Left colon (tissue), 2 donors: ENCODE data around the gene PIAS2. TPM values are rescaled to one million over a fixed set of nuclear protein-coding genes. Genes with fewer than 3 reads are reported as not detected.
"Not testable (repeated sequence)": the region's sequence is repeated elsewhere in the genome, so short reads cannot be mapped to it uniquely, and the experiment has no call there.

ENCODE experiments used
- ATAC-seq: fragments of 200-7000 bp; cut with Tn5 transposase; one replicate; pipeline ENCODE4 v1.9.1; 2020; ENCODE audit warnings: mild to moderate bottlenecking, moderate library complexity
- DNase-seq, 2 donors: peaks; one replicate each; pipeline ENCODE4 v3.0.0-alpha.2; 2020
- intact Hi-C, 2 donors: fragments of 100-400 bp; cut with DNase I in 1 of 2; cut with micrococcal nuclease in 1 of 2; formaldehyde crosslinking; loops; one replicate each; pipeline versions ENCODE4 v1.11.2 to v1.14.0; 2022; cut with DNase I, micrococcal nuclease
- total RNA-seq, 2 donors: library from RNA; stranded (reverse); fragmentation: NEBNext Ultra II Directional; extraction: Animal tissue kit (Norgen Biotek cat#: 25700); gene quantifications; one replicate each; pipeline ENCODE4 v1.2.1, GENCODE V29; 2021
- donor health status: DM: no; HTN: no; CAD: no.
- donor health status: DM: yes; HTN: yes; CAD: no.

PIAS2 gene
- total RNA-seq, 2 donors from 2014 or later, result 33.0 to 33.1 TPM

DNA sequence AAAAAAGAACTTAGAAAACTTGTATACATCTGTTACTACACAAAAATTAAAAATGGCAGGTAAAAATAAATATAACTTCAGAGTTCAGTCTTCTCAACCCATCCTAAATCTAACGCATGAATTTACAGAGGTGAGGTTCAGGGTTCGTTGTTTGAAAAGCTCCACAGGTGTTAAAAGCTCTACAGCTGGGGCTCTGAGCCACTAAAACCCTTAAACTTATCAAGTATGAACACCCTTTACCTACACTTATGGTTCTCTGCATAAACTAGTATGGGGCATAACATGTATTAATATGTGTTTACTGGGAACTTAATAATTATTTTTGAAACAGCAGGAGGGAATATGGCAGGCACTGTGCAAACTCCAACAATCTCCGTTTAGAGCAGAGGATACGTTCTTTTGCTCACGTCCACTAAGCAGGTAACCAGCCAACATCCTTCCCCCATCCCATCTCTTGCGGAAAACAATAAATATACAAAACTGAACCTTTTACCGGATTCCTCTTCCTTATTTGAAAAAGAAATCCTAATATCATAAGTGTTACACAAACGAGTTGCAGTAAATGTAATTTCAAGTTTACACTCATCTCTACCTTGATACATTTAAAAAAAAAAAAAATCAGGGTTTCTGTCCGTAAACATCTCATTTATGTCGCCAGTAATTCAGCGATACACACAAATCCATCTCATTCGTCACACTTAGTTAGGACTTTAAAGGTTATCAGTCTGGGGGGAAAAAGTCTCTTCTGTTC lies 1.3 kb downstream of the PIAS2 start:
- ATAC-seq, result no peak
- DNase-seq, result no peak
- intact Hi-C loops, result no loop called here

DNA sequence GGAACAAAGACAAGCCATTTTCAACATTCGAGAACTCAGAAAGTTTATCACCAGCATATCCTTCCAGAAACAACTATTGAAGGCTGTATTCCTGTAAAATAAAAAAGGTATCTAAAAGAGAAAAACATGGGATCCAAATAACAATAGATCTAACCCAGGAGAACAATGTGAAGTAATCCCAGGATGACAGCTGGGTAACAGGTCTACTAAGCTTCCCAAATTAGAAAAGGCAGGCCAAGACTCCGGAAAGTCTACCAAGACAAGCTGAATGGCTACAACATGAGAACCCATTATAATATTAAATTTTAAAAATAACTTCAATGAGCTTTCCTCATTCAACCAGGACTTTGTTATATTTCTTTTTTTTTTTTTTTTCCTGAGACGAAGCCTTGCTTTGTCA lies 6.5 kb downstream of the PIAS2 start:
- DNase-seq (no peak), ATAC-seq (no peak)
- intact Hi-C loops, result no loop called here

DNA sequence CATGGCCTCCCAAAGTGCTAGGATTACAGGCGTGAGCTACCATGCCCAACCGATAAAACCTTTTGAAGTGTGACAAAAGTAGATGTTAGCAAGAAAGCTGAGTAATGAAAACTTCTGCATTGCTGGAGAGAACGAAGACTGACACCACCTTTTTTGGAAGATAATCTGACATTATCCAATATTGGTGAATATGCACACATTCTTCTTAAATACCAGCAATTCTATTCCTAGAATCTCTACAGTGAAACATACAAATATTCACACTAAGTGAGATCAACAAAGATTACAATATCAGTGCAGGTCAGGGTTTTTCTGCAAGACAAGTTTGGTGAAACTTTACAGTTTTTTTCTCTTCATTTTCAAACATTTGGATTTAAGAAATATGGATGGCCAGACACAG lies 7.8 kb downstream of the PIAS2 start:
- DNase-seq (no peak), ATAC-seq (no peak)
- intact Hi-C loops, result no loop called here

DNA sequence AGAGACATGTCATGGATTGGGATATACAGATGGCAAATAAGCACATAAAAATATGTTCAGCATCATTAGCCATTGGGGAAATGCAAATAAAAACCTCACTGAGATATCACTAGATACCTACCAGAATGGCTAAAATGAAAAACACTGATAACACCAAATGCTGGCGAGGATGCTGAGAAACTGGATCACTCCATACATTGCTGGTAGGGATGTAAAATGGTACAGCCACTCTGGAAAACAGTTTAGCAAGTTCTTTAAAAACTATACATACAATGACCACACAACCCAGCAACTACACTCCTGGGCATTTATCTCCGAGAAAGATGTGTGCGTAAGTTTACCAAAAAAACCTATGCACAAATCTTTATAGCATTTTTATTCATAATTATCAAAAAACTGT lies 13.9 kb downstream of the PIAS2 start:
- DNase-seq (no peak), ATAC-seq (no peak)
- intact Hi-C loops, result no loop called here

DNA sequence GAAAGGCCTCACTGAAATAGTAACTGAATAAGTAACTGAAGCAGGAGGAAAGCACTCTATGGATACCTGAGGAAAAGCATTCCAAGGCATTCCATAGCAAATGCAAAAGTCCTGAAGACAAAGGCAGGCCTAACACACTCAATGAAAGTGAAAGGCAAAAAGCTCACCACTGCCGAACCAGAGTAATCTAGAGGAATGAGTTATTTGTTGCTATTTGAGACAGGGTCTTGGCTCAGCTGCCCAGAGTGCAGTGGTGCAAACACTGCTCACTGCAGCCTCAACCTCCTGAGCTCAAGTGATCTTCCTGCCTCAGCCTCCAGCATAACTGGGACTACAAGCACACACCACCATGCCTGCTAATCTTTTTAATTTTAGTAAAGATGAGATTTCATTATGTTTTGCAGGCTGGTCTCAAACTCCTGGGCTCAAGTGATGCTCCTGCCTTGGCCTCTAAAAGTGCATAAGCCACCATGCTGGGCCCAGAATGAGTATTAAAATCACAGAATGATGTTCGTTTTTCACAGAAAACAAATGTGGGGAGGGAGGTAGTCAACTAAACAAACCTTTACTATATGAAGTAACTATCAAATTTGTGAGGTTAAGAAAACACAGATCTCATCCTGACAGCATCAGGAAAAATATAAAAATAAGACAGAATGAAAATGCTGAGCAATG lies 17.9 kb downstream of the PIAS2 start:
- ATAC-seq, result no peak
- no peak for DNase-seq
- intact Hi-C loops, result no loop called here

DNA sequence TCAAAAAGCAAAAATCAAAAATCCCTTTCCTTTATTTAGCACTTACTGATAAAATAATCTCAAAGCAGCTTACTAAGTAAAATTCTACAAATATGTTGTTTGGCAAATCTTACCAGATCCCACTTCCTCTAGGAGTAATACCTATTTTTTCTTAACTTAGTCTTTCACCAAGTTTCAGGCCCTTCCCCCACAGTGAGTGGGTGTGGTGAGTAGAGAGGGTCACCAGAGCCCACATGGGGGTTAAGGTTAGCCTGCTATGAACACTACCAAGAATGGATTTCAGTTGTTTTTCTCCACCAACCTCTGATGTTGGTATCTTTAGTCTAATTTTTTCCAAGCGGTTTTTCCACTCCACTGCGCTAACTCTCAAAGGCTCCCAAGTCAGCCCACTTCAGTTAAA lies 23.2 kb downstream of the PIAS2 start:
- no peak for DNase-seq
- ATAC-seq, result no peak
- intact Hi-C loops, result no loop called here

DNA sequence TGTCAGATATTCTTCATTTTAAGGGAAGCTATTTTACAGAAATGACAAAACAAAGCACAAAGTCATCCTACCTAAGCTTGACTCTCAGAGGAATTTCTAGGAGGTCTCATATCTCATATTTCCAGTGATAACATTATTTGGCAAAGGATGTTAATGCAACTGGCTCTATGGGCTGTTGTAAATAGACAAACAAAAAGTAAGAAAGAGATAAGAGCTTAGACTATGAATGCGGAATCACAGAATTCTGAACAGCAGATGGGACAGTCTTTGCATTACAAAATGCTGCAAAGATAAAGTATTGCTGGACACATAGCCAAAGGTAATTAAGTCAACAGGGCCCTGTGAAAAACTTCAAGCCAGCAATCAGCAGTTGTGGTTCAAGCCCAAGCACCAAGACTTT lies 23.9 kb downstream of the PIAS2 start:
- DNase-seq (no peak), ATAC-seq (no peak)
- intact Hi-C loops, result no loop called here

DNA sequence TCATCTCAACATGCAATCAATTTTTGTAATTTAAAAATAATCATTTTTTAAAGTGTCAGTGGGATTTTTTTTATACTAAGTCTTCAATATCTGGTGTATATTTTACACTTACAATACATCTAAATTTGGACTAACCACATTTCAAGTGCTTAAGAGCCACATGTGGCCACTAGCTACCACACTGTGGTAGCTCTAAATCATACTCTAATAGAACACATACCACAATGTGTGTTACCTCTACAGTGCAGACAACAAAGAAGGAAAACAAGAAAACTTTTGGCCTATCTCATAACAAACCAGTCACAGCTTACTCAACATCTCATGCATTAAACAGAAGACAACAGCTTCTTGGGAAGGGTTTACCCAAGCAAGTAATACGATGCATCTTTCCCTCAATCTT lies 24.5 kb downstream of the PIAS2 start:
- DNase-seq, result no peak
- ATAC-seq, result no peak
- intact Hi-C loops, result no loop called here

DNA sequence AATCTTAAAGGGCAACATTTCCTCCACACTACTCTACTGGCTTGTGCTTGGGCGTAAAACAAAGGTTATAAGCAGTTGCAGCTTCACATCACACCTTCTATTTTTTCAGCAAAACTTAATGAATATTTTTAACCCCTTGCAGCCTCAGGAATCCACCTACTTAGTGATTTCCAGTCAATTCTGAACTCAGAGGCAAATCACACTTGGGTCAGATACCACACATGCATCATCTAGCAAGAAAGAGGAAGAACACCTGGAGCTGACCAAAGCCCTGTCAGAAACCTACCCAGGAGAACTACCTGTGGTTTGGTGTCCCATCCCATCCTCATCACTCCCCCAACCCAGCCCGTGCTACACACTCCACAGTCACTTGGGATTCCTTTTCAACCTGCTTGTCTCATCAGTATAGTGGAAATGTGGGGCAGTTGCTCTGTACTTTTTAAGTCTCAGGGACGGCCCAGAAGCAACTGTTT lies 25.5 kb downstream of the PIAS2 start:
- DNase-seq, result no peak
- intact Hi-C loops, result no loop called here
- no peak for ATAC-seq

DNA sequence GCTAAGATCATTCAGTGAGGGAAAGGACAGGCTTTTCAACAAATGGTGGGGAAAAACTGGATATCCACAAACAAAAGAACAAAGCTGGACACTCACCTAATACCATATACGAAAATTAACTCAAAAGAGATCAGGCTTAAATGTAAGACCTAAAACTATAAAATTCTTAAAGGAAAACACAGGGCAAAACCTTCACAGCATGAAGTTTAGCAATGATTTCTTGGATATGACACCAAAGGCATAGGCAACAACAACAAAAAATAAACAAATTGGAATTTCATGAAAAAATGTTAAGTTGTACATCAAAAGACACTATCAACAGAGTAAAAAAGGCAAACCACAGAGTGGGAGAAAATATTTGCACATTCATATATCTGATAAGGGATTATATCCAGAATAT lies 28.3 kb downstream of the PIAS2 start:
- no peak for ATAC-seq
- no peak for DNase-seq
- intact Hi-C loops, result no loop called here

DNA sequence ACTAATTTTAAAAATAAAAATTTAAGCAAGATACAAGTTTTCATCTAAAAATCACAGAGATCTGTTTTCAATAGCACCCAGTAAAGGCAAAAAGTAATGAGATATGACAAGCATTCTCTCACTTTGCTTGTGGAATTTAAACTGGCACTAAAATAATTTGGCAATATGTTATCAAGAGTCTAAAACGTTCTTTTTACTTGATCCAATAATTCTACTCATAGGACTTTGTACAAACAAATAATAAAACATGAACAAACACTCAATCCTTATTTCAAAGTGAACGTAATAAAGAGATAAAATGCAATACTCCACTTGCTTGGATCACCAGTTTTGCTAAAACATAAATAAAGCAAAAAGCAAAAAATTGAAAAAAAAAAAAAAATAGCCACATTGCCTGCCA lies 30.4 kb downstream of the PIAS2 start:
- intact Hi-C loops, result no loop called here
- peak; percentile 74 for ATAC-seq
- DNase-seq, result no peak

DNA sequence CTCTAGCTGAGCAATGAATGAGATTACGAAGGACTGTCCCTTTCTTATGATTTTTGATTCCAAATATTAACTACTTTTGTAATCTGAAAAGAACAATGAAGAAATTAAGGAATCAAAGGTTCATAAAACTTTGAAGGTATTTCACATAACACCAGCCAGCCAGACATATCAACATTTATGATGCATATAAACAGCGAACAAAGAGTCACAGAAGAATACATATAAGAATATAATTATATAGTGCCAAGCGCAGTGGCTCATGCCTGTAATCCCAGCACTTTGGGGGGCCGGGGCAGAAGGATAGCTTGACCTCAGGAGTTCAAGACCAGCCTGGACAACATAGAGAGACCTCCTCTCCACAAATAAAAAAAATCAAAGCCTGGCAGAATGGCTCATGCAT lies 34.1 kb downstream of the PIAS2 start:
- peak; percentile 79 for ATAC-seq
- DNase-seq, result no peak
- intact Hi-C loops, result no loop called here

DNA sequence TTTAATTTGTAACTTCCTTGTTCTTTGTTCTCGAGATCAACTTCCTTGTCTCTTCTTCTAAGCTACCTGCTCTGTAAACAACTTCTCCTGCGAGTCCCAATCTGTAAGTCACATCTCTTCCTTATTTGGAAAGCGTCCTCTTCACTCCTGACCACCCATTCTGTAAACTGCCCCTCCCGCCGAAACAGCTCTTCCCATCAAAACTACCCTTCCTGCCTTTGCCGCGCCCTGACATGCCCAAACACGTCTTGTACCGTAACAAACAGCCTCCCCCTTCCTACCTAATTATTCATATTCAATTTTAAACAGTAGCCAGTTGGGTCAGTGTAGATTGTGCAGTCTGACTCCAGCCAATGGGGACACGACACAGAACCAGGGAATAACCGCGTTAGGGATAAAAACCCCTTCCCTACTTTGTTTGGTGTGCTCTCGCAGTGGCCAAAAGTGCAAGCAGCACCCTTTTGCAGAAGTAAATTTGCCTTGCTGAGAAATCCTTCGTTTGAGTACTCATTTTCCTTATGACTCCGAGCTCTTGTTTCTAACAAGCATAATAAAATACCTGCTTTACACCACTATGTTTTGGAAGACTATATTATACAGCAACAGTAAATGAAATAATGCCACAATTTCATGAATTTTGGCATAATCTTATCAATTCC lies 39.8 kb downstream of the PIAS2 start:
- intact Hi-C loops, result no loop called here
- ATAC-seq, result peak; percentile 89
- DNase-seq, result peak; percentile 45 to 65

DNA sequence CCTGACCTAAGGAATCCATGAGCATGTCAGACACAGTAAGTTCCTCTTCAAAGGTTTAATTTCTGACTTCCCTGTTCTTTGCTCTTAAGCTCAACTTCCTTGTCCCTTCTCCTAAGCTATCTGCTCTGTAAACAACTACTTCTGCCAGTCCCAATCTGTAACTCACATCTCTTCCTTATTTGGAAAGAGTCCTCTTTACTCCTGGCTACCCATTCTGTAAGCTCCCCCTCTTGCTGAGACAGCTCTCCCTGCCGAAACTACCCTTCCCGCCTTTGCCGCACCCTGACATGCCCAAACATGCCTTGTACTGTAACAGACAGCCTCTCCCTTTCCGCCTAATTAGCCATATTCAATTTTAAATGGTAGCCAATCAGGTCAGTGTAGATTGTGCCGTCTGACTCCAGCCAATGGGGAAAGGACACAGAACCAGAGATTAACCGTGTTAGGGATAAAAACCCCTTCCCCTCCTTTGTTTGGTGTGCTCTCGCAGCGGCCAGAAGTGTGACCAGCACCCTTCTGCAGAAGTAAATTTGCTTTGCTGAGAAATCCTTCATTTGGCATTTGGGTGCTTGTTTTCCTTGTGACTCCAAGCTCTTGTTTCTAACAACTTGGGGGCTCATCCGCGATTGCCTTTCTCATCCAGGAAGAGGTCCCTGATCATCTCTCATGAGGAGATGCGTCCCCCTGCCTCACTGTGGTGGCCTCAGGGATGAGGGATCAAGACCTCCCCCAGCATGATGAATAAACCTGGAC lies 49.0 kb downstream of the PIAS2 start:
- intact Hi-C loops, result no loop called here
- DNase-seq (no peak), ATAC-seq (peak; percentile 69)

DNA sequence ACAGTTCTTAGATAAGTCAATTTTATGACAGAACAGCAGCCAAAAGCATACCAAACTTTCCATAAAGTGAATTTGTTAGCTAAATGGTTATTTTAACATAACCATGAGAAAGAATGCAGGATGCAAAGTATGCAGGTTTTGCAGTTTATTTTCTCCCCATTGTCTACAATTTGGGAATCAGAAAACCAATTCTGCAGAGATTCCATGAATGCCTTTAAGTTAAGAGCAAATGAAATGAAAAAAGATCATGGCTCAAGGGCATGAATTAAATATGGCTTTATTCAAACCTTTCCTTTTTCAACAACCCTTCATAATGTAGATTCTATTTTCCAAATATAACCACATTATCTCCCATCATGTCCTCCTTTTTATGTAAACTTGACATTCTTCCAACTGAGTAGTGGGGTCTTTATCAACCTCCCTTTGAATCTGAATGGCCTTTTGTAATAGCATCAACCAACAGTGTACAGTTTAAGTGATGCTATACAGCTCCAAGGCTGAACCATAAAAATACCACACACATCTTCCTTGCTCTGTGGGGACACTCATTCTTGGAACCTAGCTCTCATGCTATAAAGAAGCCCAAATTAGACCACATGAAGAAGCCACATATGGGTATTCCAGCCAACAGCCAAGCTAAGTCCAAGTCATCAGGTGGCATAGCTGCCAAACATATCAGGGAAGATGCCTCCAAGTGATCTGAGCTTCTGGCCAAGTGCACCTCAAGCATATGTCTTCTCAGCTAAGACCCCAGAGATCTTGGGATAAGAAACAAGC lies 49.8 kb downstream of the PIAS2 start:
- DNase-seq, result no peak
- ATAC-seq, result peak; percentile 4
- intact Hi-C loops, result no loop called here

DNA sequence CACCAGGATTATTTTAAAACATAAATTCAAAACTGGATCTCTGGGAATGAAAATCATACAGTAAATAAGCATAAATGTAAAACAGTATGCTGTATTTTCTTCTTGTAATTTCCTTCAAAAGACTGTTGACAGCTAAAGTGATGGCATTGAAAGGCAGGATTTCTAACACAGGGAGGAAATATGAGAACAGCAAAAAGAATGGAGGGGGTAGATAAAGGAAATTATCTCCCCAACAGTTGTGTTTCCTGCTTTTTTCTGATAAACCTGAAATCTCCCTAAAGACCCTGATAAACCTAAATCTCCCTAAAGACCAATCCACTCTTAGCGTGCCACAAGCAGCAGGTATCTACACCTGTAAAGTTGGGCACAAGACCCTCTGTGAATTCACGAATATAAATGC lies 50.8 kb downstream of the PIAS2 start:
- DNase-seq (no peak), ATAC-seq (no peak)
- intact Hi-C loops, result no loop called here

DNA sequence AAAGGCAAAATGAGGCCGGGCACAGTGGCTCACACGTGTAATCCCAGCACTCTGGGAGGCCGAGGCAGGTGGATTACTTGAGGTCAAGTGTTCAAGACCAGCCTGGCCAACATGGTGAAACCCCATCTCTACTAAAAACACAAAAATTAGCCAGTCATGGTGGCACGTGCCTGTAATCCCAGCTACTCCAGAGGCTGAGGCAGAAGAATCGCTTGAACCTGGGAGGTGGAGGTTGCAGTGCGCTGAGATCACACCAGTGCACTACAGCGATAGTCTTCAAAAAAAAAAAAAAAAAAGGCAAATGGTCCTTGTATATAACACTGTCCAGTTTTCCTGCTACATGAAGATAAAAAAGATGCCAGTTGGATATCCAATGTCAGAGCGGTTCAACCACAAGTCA lies 52.1 kb downstream of the PIAS2 start:
- intact Hi-C loops, DNase-seq, ATAC-seq: not testable (repeated sequence)

DNA sequence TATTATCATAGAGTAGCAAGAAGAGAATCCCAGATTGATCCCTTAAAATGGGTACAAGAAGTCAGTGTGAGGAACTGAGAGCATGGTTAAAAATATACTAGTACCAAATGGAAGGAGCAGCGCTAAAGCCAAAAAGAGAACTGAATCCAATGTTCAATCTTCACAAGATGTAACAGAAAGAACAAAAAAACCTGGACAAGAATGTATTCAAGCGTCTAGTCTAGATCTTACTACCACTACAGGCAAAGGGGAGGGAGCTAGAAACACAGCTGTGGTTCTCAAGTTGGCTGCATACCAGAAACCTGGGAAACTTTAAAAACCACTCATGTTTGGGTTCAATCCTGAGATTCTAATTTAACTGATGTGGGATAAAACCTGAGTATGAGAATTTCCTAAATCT lies 57.5 kb downstream of the PIAS2 start:
- intact Hi-C loops, result no loop called here
- ATAC-seq, result no peak
- DNase-seq, result no peak

DNA sequence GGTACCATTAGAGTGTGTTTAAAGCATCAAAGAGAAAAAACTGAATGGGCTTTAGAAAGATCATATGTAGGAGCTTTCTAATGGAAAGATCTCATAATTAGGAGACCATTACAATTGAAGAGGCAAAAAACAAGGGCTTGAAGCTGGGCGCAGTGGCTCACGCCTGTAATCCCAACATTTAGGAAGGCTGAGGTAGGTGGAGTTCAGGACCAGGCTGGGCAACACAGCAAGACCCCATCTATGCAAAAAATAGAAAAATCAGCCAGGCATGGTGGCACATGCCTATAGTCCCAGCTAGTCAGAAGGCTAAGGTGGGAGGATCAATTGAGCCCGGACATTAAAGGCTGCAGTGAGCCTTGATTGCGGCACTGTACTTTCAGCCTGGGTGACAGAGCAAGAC lies 59.0 kb downstream of the PIAS2 start:
- ATAC-seq, result no peak
- DNase-seq, result no peak
- intact Hi-C loops, result no loop called here
